Esophagus muscularis mucosa (tissue), 3 donors: ENCODE measurements around the gene CHD3.

Source experiments
- POLR2AphosphoS5 ChIP-seq, 2 donors: sonication (generic); formaldehyde crosslinking; IDR thresholded peaks; one replicate each; pipeline ENCODE4 v1.6.1; 2017; ENCODE audit warnings: antibody characterized with exemption in 2 of 2
- TF ChIP-seq, protein P1 (sequence below), 3 experiments: fragments of 200-600 bp in 2 of 3; fragments of 450-650 bp in 1 of 3; sonication (generic) in 2 of 3; IDR thresholded peaks; one replicate each; pipeline ENCODE4 v1.5.1; 2017 to 2019; ENCODE audit warnings: antibody characterized with exemption in 3 of 3, mild to moderate bottlenecking in 2 of 3, moderate library complexity in 1 of 3

DNA sequence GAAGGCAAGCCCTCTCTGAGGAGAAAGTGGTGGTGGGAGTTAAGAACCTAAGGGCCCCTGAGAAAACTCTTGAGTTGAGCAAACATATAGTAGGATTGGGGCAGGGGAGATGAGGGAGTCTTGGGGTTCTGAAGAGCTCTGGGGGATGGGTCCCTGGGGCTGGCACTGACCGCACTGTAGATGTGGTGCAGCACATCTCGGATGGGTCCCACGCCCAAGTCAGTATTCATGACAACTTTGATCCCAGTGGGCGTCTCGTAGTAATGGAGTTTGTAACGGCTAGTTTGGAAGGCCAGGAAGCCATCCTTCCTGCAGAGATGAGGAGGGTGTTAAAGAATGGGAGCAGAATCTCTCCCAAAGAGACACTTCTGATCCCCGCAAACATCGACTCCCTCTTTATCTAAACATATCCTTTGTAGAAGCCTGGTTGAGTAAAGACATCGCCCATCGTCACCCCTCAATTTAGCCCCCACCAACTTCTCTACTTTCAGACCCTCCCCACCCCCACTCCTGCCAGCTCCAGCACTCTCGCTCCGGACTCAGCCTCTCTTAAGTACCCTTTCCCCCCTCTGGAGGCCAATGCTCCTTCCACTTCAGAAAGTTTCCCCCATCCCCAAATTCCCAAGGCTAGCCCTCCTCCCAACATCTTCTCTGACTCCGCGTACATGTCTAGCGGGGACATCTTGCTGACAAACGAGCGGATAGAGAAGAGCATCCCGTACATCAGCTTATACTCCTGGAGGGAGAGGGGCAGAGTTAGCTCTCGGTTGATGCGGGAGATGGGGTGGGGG lies 42.4 kb downstream of the CHD3 start:
- TF ChIP-seq, protein P1, sequence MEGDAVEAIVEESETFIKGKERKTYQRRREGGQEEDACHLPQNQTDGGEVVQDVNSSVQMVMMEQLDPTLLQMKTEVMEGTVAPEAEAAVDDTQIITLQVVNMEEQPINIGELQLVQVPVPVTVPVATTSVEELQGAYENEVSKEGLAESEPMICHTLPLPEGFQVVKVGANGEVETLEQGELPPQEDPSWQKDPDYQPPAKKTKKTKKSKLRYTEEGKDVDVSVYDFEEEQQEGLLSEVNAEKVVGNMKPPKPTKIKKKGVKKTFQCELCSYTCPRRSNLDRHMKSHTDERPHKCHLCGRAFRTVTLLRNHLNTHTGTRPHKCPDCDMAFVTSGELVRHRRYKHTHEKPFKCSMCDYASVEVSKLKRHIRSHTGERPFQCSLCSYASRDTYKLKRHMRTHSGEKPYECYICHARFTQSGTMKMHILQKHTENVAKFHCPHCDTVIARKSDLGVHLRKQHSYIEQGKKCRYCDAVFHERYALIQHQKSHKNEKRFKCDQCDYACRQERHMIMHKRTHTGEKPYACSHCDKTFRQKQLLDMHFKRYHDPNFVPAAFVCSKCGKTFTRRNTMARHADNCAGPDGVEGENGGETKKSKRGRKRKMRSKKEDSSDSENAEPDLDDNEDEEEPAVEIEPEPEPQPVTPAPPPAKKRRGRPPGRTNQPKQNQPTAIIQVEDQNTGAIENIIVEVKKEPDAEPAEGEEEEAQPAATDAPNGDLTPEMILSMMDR (IDR thresholded peaks at IDR 0.05) = no peak
- no peak for TF ChIP-seq POLR2AphosphoS5 (IDR thresholded peaks at IDR 0.05)
